A549 (cell line): ENCODE measurements around the gene TUBA4B. TPM values are rescaled to one million over a fixed set of nuclear protein-coding genes. Genes with fewer than 3 reads are reported as not detected.

Source experiments
- ATAC-seq, 2 experiments: fragments of 200-7000 bp in 1 of 2; fragments of >200 bp in 1 of 2; cut with Nextera tagmentation in 1 of 2; cut with Tn5 transposase in 1 of 2; 3 replicates each; pipeline versions ENCODE4 v1.8.0 to v1.9.1; 2018 to 2020; ENCODE audit warnings: mild to moderate bottlenecking in 1 of 2, moderate library complexity in 1 of 2
- CTCF ChIA-PET: fragments of 300-600 bp; sonication (Branson Sonifier 250); formaldehyde crosslinking; extraction: SDS; loops from one replicate; lab custom pipeline; 2021; ENCODE audit warnings: antibody characterized with exemption, inconsistent platforms; lab: Yijun Ruan, JAX
- POLR2A ChIA-PET: fragments of 350-600 bp; formaldehyde crosslinking; extraction: SDS; loops from one replicate; lab custom pipeline; 2021; ENCODE audit warnings: antibody characterized with exemption, inconsistent platforms; lab: Yijun Ruan, JAX
- DNase-seq, 2 experiments: peaks; one replicate each; pipeline versions ENCODE4 v3.0.0 to v3.0.0-alpha.2; 2011 to 2016; ENCODE audit warnings: low read depth in 1 of 2, low spot score in 1 of 2
- FAIRE-seq: peaks from 2 replicates; lab custom pipeline; 2011; peaks lifted over from hg19 to GRCh38; lab: Jason Lieb, UNC
- H3K27ac ChIP-seq, 2 experiments: fragments of >200 bp; sonication (Bioruptor Twin); formaldehyde crosslinking; 3 replicates each; pipeline ENCODE4 v1.5.1; 2016 to 2017
- H3K4me1 ChIP-seq: fragments of >200 bp; sonication (Bioruptor Twin); formaldehyde crosslinking; 3 replicates; pipeline ENCODE4 v1.6.1; 2016
- H3K4me2 ChIP-seq: fragments of >200 bp; sonication (Bioruptor Twin); formaldehyde crosslinking; 3 replicates; pipeline ENCODE4 v1.6.1; 2016
- H3K4me3 ChIP-seq: fragments of >200 bp; sonication (Bioruptor Twin); formaldehyde crosslinking; 3 replicates; pipeline ENCODE4 v1.5.1; 2016
- H3K9me3 ChIP-seq: fragments of >200 bp; sonication (Bioruptor Twin); formaldehyde crosslinking; 3 replicates; pipeline ENCODE4 v1.6.1; 2016
- ATOH8 ChIP-seq: fragments of 250-450 bp; sonication (Bioruptor Pico); IDR thresholded peaks from 2 replicates; pipeline ENCODE4 v1.5.0; 2020; ENCODE audit warnings: low read depth, mild to moderate bottlenecking, moderate library complexity
- BCL3 ChIP-seq: fragments of >200 bp; sonication (Bioruptor Twin); formaldehyde crosslinking; IDR thresholded peaks from 3 replicates; pipeline ENCODE4 v1.6.1; 2016
- CBX8 ChIP-seq: fragments of 200-600 bp; sonication (generic); IDR thresholded peaks from 2 replicates; pipeline ENCODE4 v1.6.1; 2016
- CEBPB ChIP-seq, 2 experiments: fragments of >200 bp in 1 of 2; sonication (Bioruptor Twin) in 1 of 2; formaldehyde crosslinking in 1 of 2; IDR thresholded peaks; 2 replicates each; pipeline ENCODE4 v1.6.1; 2012 to 2016
- EHF ChIP-seq: fragments of 250-450 bp; sonication (Bioruptor Pico); IDR thresholded peaks from 2 replicates; pipeline ENCODE4 v1.5.0; 2020; ENCODE audit warnings: mild to moderate bottlenecking
- EHMT2 ChIP-seq: fragments of 200-600 bp; sonication (generic); IDR thresholded peaks from 2 replicates; pipeline ENCODE4 v1.6.1; 2016; ENCODE audit warnings: antibody characterized with exemption, low read depth, mild to moderate bottlenecking, moderate library complexity
- EP300 ChIP-seq, 2 experiments: fragments of >200 bp; sonication (Bioruptor Twin); formaldehyde crosslinking; IDR thresholded peaks; 2 replicates in 1 of 2; 3 replicates in 1 of 2; pipeline ENCODE4 v1.6.1; 2016 to 2017
- ESRRA ChIP-seq: fragments of 150-350 bp; IDR thresholded peaks from 2 replicates; pipeline ENCODE4 v1.6.1; 2014; ENCODE audit warnings: mild to moderate bottlenecking, low read length, borderline replicate concordance
- FOSB ChIP-seq: fragments of 250-450 bp; sonication (Bioruptor Pico); IDR thresholded peaks from 2 replicates; pipeline ENCODE4 v1.5.0; 2020; ENCODE audit warnings: mild to moderate bottlenecking, moderate library complexity
- FOXS1 ChIP-seq: fragments of 250-450 bp; sonication (Bioruptor Pico); IDR thresholded peaks from 2 replicates; pipeline ENCODE4 v1.5.0; 2020; ENCODE audit warnings: mild to moderate bottlenecking, moderate library complexity
- GATA3 ChIP-seq: IDR thresholded peaks from 2 replicates; pipeline ENCODE4 v1.6.1; 2012; ENCODE audit warnings: borderline replicate concordance
- HEYL ChIP-seq: fragments of 250-450 bp; sonication (Bioruptor Pico); IDR thresholded peaks from 2 replicates; pipeline ENCODE4 v1.8.0; 2021; ENCODE audit warnings: mild to moderate bottlenecking, moderate library complexity
- HOXB5 ChIP-seq: fragments of 250-450 bp; sonication (Bioruptor Pico); IDR thresholded peaks from 2 replicates; pipeline ENCODE4 v1.5.0; 2020; ENCODE audit warnings: mild to moderate bottlenecking, moderate library complexity
- JUN ChIP-seq, 2 experiments: fragments of >200 bp; sonication (Bioruptor Twin); formaldehyde crosslinking; IDR thresholded peaks; 2 replicates in 1 of 2; 3 replicates in 1 of 2; pipeline ENCODE4 v1.6.1; 2016 to 2017
- KDM5A ChIP-seq: fragments of 200-600 bp; sonication (generic); IDR thresholded peaks from 2 replicates; pipeline ENCODE4 v1.6.1; 2016; ENCODE audit warnings: antibody characterized with exemption, mild to moderate bottlenecking
- MAFK ChIP-seq: fragments of 450-650 bp; IDR thresholded peaks from 2 replicates; pipeline ENCODE4 v1.6.1; 2014; ENCODE audit not compliant: partially characterized antibody
- NPAS2 ChIP-seq: fragments of 250-450 bp; sonication (Bioruptor Pico); IDR thresholded peaks from 2 replicates; pipeline ENCODE4 v1.8.0; 2022; ENCODE audit warnings: mild to moderate bottlenecking, moderate library complexity, borderline replicate concordance
- PBX3 ChIP-seq: IDR thresholded peaks from 2 replicates; pipeline ENCODE4 v1.6.1; 2012
- PHF8 ChIP-seq: fragments of 200-600 bp; sonication (generic); IDR thresholded peaks from 2 replicates; pipeline ENCODE4 v1.6.1; 2016; ENCODE audit warnings: low read depth, mild to moderate bottlenecking, antibody characterized with exemption, moderate library complexity, borderline replicate concordance
- POLR2A ChIP-seq: IDR thresholded peaks from 2 replicates; pipeline ENCODE4 v1.6.1; 2012; ENCODE audit warnings: mild to moderate bottlenecking, low read length
- POLR2AphosphoS2 ChIP-seq: conservative IDR thresholded peaks from 2 replicates; pipeline ENCODE4 v1.6.1; 2012; ENCODE audit warnings: low read length, improper control_type of control experiment, inconsistent platforms
- RAD21 ChIP-seq, 2 experiments: fragments of >200 bp in 1 of 2; sonication (Bioruptor Twin) in 1 of 2; formaldehyde crosslinking in 1 of 2; IDR thresholded peaks in 1 of 2; conservative IDR thresholded peaks in 1 of 2; 2 replicates in 1 of 2; 3 replicates in 1 of 2; pipeline ENCODE4 v1.6.1; 2012 to 2018; ENCODE audit warnings: inconsistent platforms in 1 of 2
- RARB ChIP-seq: fragments of 250-450 bp; sonication (Bioruptor Pico); IDR thresholded peaks from 2 replicates; pipeline ENCODE4 v1.8.0; 2021; ENCODE audit warnings: mild to moderate bottlenecking, moderate library complexity
- SMC3 ChIP-seq: fragments of >200 bp; sonication (Bioruptor Twin); formaldehyde crosslinking; IDR thresholded peaks from 3 replicates; pipeline ENCODE4 v1.6.1; 2018; ENCODE audit warnings: inconsistent platforms
- ZC3H11A ChIP-seq: fragments of 450-650 bp; IDR thresholded peaks from 2 replicates; pipeline ENCODE4 v1.6.1; 2014; ENCODE audit warnings: antibody characterized with exemption, mild to moderate bottlenecking
- ZSCAN20 ChIP-seq: fragments of 250-450 bp; sonication (Bioruptor Pico); IDR thresholded peaks from 2 replicates; pipeline ENCODE4 v1.8.0; 2022; ENCODE audit warnings: mild to moderate bottlenecking, moderate library complexity
- WGBS: methylation state at CpG from one replicate; pipeline ENCODE4 v1.1.6; 2017; ENCODE audit errors: missing lambda C conversion rate; 5-methylcytosine and 5-hydroxymethylcytosine counted together
- polyA plus RNA-seq, 4 experiments: library from polyadenylated mRNA; depleted of rRNA in 3 of 4; stranded (reverse); fragments of >200 nt; fragmentation: RNase III in 1 of 4; extraction: RNeasy Plus Mini Kit Qiagen cat#74134 plus additional on column Dnase treatment in 1 of 4; gene quantifications; 2 replicates in 3 of 4; 3 replicates in 1 of 4; pipeline ENCODE4 v1.2.3, GENCODE V29; 2011 to 2017
- TF ChIP-seq, protein P1 (sequence below): IDR thresholded peaks from 2 replicates; pipeline ENCODE4 v1.6.1; 2012
- TF ChIP-seq, protein P2 (sequence below): IDR thresholded peaks from 2 replicates; pipeline ENCODE4 v1.6.1; 2012; ENCODE audit warnings: low read depth, borderline replicate concordance
- TF ChIP-seq, protein P3 (sequence below): fragments of >200 bp; sonication (Bioruptor Twin); formaldehyde crosslinking; IDR thresholded peaks from 2 replicates; pipeline ENCODE4 v1.6.1; 2016

Gene TUBA4B
- polyA plus RNA-seq, 2 of the 4 experiments (the other 2 are of a cell fraction) = 0.71 to 0.94 TPM

GRCh38 chr2:219304223-219304622 is 51.2 kb downstream of the TUBA4B start:
- CTCF ChIA-PET = interaction anchor here (1.1 to 1.6 kb wide), 3 partner anchors 9 to 275 kb away, joined by 4 to 6 read pairs (median 5); partner anchors contain the start of gene SLC23A3
- DNase-seq (no peak), FAIRE-seq (no peak), ATAC-seq (no peak)
- H3K9me3 ChIP-seq = no peaks in the 10 kb centered on the region
- H3K4me3 ChIP-seq = no peak overlapping the region
- H3K4me2 ChIP-seq = no peak overlapping the region
- H3K27ac ChIP-seq = no peak overlapping the region
- TF ChIP-seq CEBPB (IDR thresholded peaks at IDR 0.05) = no peak
- no peak for TF ChIP-seq ESRRA
- no peak for TF ChIP-seq ZC3H11A
- TF ChIP-seq HEYL (CRISPR knock-in tag) = no peak
- TF ChIP-seq NPAS2 = no peak
- H3K4me1 ChIP-seq = peaks cover 13% of the 10 kb centered on the region; the same call in 2 of the 3 replicates
- POLR2A ChIA-PET = no interaction called here
- WGBS = 2% methylated on average over 2 of the region's 2 CpGs

- DNase-seq (no peak), FAIRE-seq (no peak), ATAC-seq (no peak)
- Histone ChIP-seq H3K4me1 (peaks cover 13% of the 10 kb centered on the region; the same call in 2 of the 3 replicates), H3K4me2 (no peak overlapping the region), H3K9me3 (no peaks in the 10 kb centered on the region), H3K27ac (no peak overlapping the region), H3K4me3 (no peak overlapping the region)
- ChIA-PET CTCF (interaction anchor here (1.0 to 3.9 kb wide), 4 partner anchors 10 to 326 kb away, joined by 3 to 19 read pairs (median 4); no protein-coding TSS in a partner anchor), POLR2A (no interaction called here)
- 2% methylated on average over 1 of the region's 1 CpG for WGBS
- TF ChIP-seq POLR2A (no peak), MAFK (peak; percentile 80)
Observed at GRCh38 chr2:219306047-219306446, 53.0 kb downstream of the TUBA4B start.

DNA sequence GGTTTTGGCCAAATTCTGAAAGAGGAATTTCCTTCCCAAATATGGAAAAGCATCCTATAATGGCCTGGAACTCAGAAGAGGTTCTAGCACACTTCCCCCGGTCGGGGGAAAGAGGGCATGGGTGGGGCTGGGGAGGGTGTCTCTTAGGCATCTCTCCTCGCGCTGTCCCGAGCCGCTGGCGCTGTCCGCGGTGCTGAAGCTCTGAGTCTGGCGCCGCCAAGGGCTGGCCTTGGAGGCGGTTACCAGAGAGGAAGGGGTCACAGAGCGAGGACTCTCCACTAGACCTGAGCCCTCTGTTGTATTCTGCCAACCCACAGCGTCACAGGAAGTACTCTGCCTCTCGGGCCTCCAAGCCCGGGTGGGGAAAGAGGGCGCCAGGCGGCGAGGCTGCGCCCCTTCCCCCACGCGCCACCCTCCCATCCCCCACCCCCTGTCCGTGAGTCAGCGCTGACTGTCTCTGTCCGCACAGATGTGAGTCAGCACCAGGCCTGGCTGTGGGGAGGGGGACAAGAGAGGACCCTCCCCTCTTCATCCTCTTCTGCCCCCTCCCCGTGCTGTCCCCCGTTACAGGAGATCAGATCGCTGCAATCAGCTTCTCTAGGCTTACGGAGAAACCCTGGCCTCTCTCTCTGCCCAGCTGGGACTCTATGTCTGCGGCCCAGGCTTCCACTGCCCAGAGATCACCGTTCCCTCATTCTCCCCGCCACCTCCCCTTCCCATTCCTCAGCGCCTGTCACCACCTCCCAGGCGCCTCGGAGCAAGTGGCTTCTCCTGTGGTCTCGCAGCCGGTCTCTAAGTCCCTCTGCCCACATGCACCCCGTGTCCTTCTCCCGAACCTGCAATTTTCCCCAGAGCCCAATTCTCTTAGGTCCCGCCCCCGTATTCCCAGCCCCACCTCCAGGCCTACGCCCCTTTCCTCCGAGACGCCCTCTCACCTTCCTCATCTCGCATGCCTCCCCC is 55.4 kb downstream of the TUBA4B start:
- 3% methylated on average over 18 of the region's 45 CpGs for WGBS
- TF ChIP-seq EHMT2 (peak; percentile 85), JUN (IDR thresholded peaks at IDR 0.05) (no peak), EP300 (IDR thresholded peaks at IDR 0.05) (no peak), EHF (CRISPR knock-in tag) (no peak), PHF8 (no peak), CEBPB (IDR thresholded peaks at IDR 0.05) (no peak), ATOH8 (no peak), BCL3 (no peak), HEYL (CRISPR knock-in tag) (no peak), ZSCAN20 (CRISPR knock-in tag) (peak; percentile 55; the same call in 1 of the 2 replicates), FOSB (CRISPR knock-in tag) (no peak), MAFK (no peak), KDM5A (no peak), POLR2A (no peak), HOXB5 (CRISPR knock-in tag) (peak; percentile 48; the same call in 1 of the 2 replicates), SMC3 (no peak), ZC3H11A (no peak), RAD21 (conservative IDR thresholded peaks at IDR 0.05 in 1 of 2, IDR thresholded peaks at IDR 0.05 in 1 of 2) (no peak), CBX8 (no peak), RARB (no peak), PBX3 (no peak), FOXS1 (CRISPR knock-in tag) (no peak), POLR2AphosphoS2 (no peak), GATA3 (no peak)
- TF ChIP-seq, protein P1, sequence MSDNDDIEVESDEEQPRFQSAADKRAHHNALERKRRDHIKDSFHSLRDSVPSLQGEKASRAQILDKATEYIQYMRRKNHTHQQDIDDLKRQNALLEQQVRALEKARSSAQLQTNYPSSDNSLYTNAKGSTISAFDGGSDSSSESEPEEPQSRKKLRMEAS = no peak
- TF ChIP-seq, protein P2, sequence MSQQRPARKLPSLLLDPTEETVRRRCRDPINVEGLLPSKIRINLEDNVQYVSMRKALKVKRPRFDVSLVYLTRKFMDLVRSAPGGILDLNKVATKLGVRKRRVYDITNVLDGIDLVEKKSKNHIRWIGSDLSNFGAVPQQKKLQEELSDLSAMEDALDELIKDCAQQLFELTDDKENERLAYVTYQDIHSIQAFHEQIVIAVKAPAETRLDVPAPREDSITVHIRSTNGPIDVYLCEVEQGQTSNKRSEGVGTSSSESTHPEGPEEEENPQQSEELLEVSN = no peak
- TF ChIP-seq, protein P3, sequence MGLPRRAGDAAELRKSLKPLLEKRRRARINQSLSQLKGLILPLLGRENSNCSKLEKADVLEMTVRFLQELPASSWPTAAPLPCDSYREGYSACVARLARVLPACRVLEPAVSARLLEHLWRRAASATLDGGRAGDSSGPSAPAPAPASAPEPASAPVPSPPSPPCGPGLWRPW = no peak

More for the DNA sequence above, 55.4 kb downstream of the TUBA4B start:
- ATAC-seq (peak; percentile 94 to 95), DNase-seq (peak; percentile 68 to 70), FAIRE-seq (no peak)
- peak overlapping the region in 1 of 2 experiments; percentile 38; a peak in 3 of 6 replicates for H3K27ac ChIP-seq
- peak overlapping the region; percentile 91 for H3K4me2 ChIP-seq
- H3K4me1 ChIP-seq = peaks cover 13% of the 10 kb centered on the region; the same call in 2 of the 3 replicates
- ChIA-PET POLR2A (interaction anchor here (0.6 to 1.0 kb wide), 2 partner anchors 22 to 91 kb away, joined by 3 read pairs; no protein-coding TSS in a partner anchor), CTCF (interaction anchor here (0.6 to 3.9 kb wide), 5 partner anchors 10 to 221 kb away, joined by 3 to 19 read pairs (median 4); no protein-coding TSS in a partner anchor)
- no peaks in the 10 kb centered on the region for H3K9me3 ChIP-seq
- peak overlapping the region; percentile 36 for H3K4me3 ChIP-seq
